Measurements from ENCODE around the gene GRSF1. TPM values are rescaled to one million over a fixed set of nuclear protein-coding genes. Genes with fewer than 3 reads are reported as not detected.

The GRSF1 gene
- polyA plus RNA-seq, 10 donors: 127 to 193 (median 158) TPM

GRCh38 chr4:70838666-70839588 lies 763 bp downstream of the GRSF1 start:
- peak; percentile 59 to 91 (median 73) for DNase-seq

- peak; percentile 25 to 60 (median 27) for DNase-seq
Observed at GRCh38 chr4:70838204-70838603, 1.5 kb downstream of the GRSF1 start.

GRCh38 chr4:70836081-70836480 lies 3.6 kb downstream of the GRSF1 start:
- DNase-seq: no peak

GRCh38 chr4:70833675-70834074 lies 6.0 kb downstream of the GRSF1 start:
- no peak for DNase-seq

- DNase-seq: no peak
Observed at GRCh38 chr4:70831293-70831692, 8.4 kb downstream of the GRSF1 start.

- no peak for DNase-seq
Observed at GRCh38 chr4:70830054-70830453, 9.6 kb downstream of the GRSF1 start.

GRCh38 chr4:70829492-70829891 lies 10.2 kb downstream of the GRSF1 start:
- DNase-seq: no peak

- no peak for DNase-seq
Observed at GRCh38 chr4:70829015-70829414, 10.7 kb downstream of the GRSF1 start.

- peak in 1 of 3 donors; percentile 45 for DNase-seq
Observed at GRCh38 chr4:70818921-70819320, 20.8 kb downstream of the GRSF1 start.

- no peak for DNase-seq
Observed at GRCh38 chr4:70818173-70818855, 21.4 kb downstream of the GRSF1 start.

GRCh38 chr4:70816894-70817293 lies 22.8 kb downstream of the GRSF1 start:
- no peak for DNase-seq

- DNase-seq: no peak
Observed at GRCh38 chr4:70815370-70815769, 24.3 kb downstream of the GRSF1 start.

- DNase-seq: no peak
Observed at GRCh38 chr4:70808151-70808550, 31.5 kb downstream of the GRSF1 start.

GRCh38 chr4:70802928-70803580 lies 36.6 kb downstream of the GRSF1 start:
- DNase-seq: no peak

- DNase-seq: no peak
Observed at GRCh38 chr4:70801265-70801809, 38.4 kb downstream of the GRSF1 start.

- DNase-seq: no peak
Observed at GRCh38 chr4:70793626-70794025, 46.1 kb downstream of the GRSF1 start.

GRCh38 chr4:70788733-70789132 lies 51.0 kb downstream of the GRSF1 start:
- DNase-seq: no peak

- DNase-seq: no peak
Observed at GRCh38 chr4:70787496-70787895, 52.2 kb downstream of the GRSF1 start.

- no peak for DNase-seq
Observed at GRCh38 chr4:70783096-70783495, 56.6 kb downstream of the GRSF1 start.

- DNase-seq: no peak
Observed at GRCh38 chr4:70778888-70779422, 60.7 kb downstream of the GRSF1 start.

- DNase-seq: no peak
Observed at GRCh38 chr4:70772929-70773555, 66.6 kb downstream of the GRSF1 start.

All from muscle of back (tissue), 11 donors.